HepG2 (cell line): Measurements from ENCODE around the gene VGF. TPM values are rescaled to one million over a fixed set of nuclear protein-coding genes. Genes with fewer than 3 reads are reported as not detected.

Experiments
- BHLHE40 ChIP-seq: IDR thresholded peaks from 2 replicates; pipeline ENCODE4 v1.6.1; 2011; ENCODE audit warnings: low read length, improper control_type of control experiment
- CENPX ChIP-seq: sonication (generic); formaldehyde crosslinking; IDR thresholded peaks from 2 replicates; pipeline ENCODE4 v1.9.0; 2021; ENCODE audit warnings: mild to moderate bottlenecking, missing genetic modification reagents, moderate library complexity
- CHD2 ChIP-seq: IDR thresholded peaks from 2 replicates; pipeline ENCODE4 v1.6.1; 2011; ENCODE audit warnings: low read depth, low read length, improper control_type of control experiment
- EZH2 ChIP-seq: conservative IDR thresholded peaks from 2 replicates; pipeline ENCODE4 v1.6.1; 2012; ENCODE audit warnings: mild to moderate bottlenecking, low read depth, low read length, moderate library complexity
- FLYWCH1 ChIP-seq: sonication (generic); formaldehyde crosslinking; IDR thresholded peaks from 2 replicates; pipeline ENCODE4 v1.8.1; 2023; ENCODE audit warnings: mild to moderate bottlenecking, missing genetic modification reagents
- FOXP1 ChIP-seq, 2 experiments: fragments of 450-650 bp in 1 of 2; IDR thresholded peaks; 2 replicates each; pipeline ENCODE4 v1.6.1; 2017 to 2018; ENCODE audit warnings: antibody characterized with exemption in 1 of 2
- KDM5B ChIP-seq: sonication (generic); formaldehyde crosslinking; IDR thresholded peaks from 2 replicates; pipeline ENCODE4 v1.4.0; 2020; ENCODE audit warnings: missing genetic modification reagents, mild to moderate bottlenecking, borderline replicate concordance
- MEIS1 ChIP-seq: sonication (generic); formaldehyde crosslinking; IDR thresholded peaks from 2 replicates; pipeline ENCODE4 v1.9.0; 2021; ENCODE audit warnings: mild to moderate bottlenecking, missing genetic modification reagents, moderate library complexity, borderline replicate concordance
- NFKB2 ChIP-seq: sonication (generic); formaldehyde crosslinking; IDR thresholded peaks from 2 replicates; pipeline ENCODE4 v1.4.0; 2020; ENCODE audit warnings: missing genetic modification reagents, borderline replicate concordance
- PCBP1 ChIP-seq: fragments of 200-400 bp; formaldehyde crosslinking; IDR thresholded peaks from 2 replicates; pipeline ENCODE4 v1.6.1; 2017; ENCODE audit warnings: mild to moderate bottlenecking, low read depth, low read length, borderline replicate concordance
- PLRG1 ChIP-seq: fragments of 450-650 bp; conservative IDR thresholded peaks from 2 replicates; pipeline ENCODE4 v1.6.1; 2016
- POGZ ChIP-seq: sonication (generic); formaldehyde crosslinking; IDR thresholded peaks from 2 replicates; pipeline ENCODE4 v1.4.0; 2020; ENCODE audit warnings: mild to moderate bottlenecking, missing genetic modification reagents
- SNRNP70 ChIP-seq: fragments of 200-400 bp; formaldehyde crosslinking; IDR thresholded peaks from 2 replicates; pipeline ENCODE4 v1.6.1; 2017; ENCODE audit warnings: mild to moderate bottlenecking, low read depth, low read length, moderate library complexity
- SP2 ChIP-seq: sonication (generic); formaldehyde crosslinking; IDR thresholded peaks from 2 replicates; pipeline ENCODE4 v1.5.1; 2020; ENCODE audit warnings: mild to moderate bottlenecking, missing genetic modification reagents
- SSRP1 ChIP-seq: IDR thresholded peaks from 2 replicates; pipeline ENCODE4 v1.6.1; 2016; ENCODE audit warnings: control low read depth
- TOE1 ChIP-seq: sonication (generic); formaldehyde crosslinking; IDR thresholded peaks from 2 replicates; pipeline ENCODE4 v1.4.0; 2020; ENCODE audit warnings: mild to moderate bottlenecking, missing genetic modification reagents
- ZBTB20 ChIP-seq: sonication (generic); formaldehyde crosslinking; IDR thresholded peaks from 2 replicates; pipeline ENCODE4 v1.8.1; 2023; ENCODE audit warnings: missing genetic modification reagents, low read depth, mild to moderate bottlenecking, borderline replicate concordance
- ZNF12 ChIP-seq: sonication (generic); formaldehyde crosslinking; IDR thresholded peaks from 2 replicates; pipeline ENCODE4 v1.5.0; 2020; ENCODE audit warnings: missing genetic modification reagents
- ZNF451 ChIP-seq: sonication (generic); formaldehyde crosslinking; IDR thresholded peaks from 2 replicates; pipeline ENCODE4 v1.5.0; 2020; ENCODE audit warnings: mild to moderate bottlenecking, missing genetic modification reagents
- ZNF547 ChIP-seq: sonication (generic); formaldehyde crosslinking; IDR thresholded peaks from 2 replicates; pipeline ENCODE4 v1.5.1; 2020; ENCODE audit warnings: mild to moderate bottlenecking, missing genetic modification reagents
- ZNF629 ChIP-seq: sonication (generic); formaldehyde crosslinking; conservative IDR thresholded peaks from 2 replicates; pipeline ENCODE4 v1.5.0; 2020; ENCODE audit warnings: missing genetic modification reagents
- ZNF782 ChIP-seq: sonication (generic); formaldehyde crosslinking; IDR thresholded peaks from 2 replicates; pipeline ENCODE4 v1.4.0; 2020; ENCODE audit warnings: missing genetic modification reagents, mild to moderate bottlenecking, borderline replicate concordance
- ZNF788 ChIP-seq: sonication (generic); formaldehyde crosslinking; IDR thresholded peaks from 2 replicates; pipeline ENCODE4 v1.5.0; 2020; ENCODE audit warnings: mild to moderate bottlenecking, missing genetic modification reagents, borderline replicate concordance
- ZNF879 ChIP-seq: sonication (generic); formaldehyde crosslinking; IDR thresholded peaks from 2 replicates; pipeline ENCODE4 v1.8.1; 2023; ENCODE audit warnings: missing genetic modification reagents
- polyA plus RNA-seq, 8 experiments: library from polyadenylated mRNA; depleted of rRNA in 3 of 8; stranded (reverse) in 7 of 8; unstranded in 1 of 8; fragments of >200 nt; fragmentation: Illumina TruSeq in 4 of 8; extraction: Trizol in 4 of 8; gene quantifications; 2 replicates each; pipeline versions ENCODE4 v1.2.1 to v1.2.3, GENCODE V29; 2011 to 2016; ENCODE audit warnings: low read depth in 4 of 8, missing spikeins in 1 of 8, mixed read lengths in 1 of 8; ENCODE audit not compliant: insufficient read depth in 1 of 8
- total RNA-seq, 5 experiments: library from RNA; depleted of rRNA; stranded (reverse); fragments of >200 nt; fragmentation: Illumina TruSeq; extraction: Trizol; gene quantifications; 2 replicates each; pipeline ENCODE4 v1.2.3, GENCODE V29; 2016; ENCODE audit warnings: low read depth in 1 of 5
- TF ChIP-seq, protein P1 (sequence below): sonication (generic); formaldehyde crosslinking; IDR thresholded peaks from 2 replicates; pipeline ENCODE4 v1.4.0; 2020; ENCODE audit warnings: missing genetic modification reagents
- TF ChIP-seq, protein P2 (sequence below): IDR thresholded peaks from 2 replicates; pipeline ENCODE4 v1.6.1; 2016
- TF ChIP-seq, protein P3 (sequence below): sonication (generic); formaldehyde crosslinking; IDR thresholded peaks from 2 replicates; pipeline ENCODE4 v1.5.0; 2020; ENCODE audit warnings: mild to moderate bottlenecking, missing genetic modification reagents, borderline replicate concordance

VGF gene
- total and polyA plus RNA-seq, 2 of the 13 experiments (the other 11 are each of a cell fraction or from before 2014, with no cell fraction given), result 0.12 to 0.46 TPM

DNA sequence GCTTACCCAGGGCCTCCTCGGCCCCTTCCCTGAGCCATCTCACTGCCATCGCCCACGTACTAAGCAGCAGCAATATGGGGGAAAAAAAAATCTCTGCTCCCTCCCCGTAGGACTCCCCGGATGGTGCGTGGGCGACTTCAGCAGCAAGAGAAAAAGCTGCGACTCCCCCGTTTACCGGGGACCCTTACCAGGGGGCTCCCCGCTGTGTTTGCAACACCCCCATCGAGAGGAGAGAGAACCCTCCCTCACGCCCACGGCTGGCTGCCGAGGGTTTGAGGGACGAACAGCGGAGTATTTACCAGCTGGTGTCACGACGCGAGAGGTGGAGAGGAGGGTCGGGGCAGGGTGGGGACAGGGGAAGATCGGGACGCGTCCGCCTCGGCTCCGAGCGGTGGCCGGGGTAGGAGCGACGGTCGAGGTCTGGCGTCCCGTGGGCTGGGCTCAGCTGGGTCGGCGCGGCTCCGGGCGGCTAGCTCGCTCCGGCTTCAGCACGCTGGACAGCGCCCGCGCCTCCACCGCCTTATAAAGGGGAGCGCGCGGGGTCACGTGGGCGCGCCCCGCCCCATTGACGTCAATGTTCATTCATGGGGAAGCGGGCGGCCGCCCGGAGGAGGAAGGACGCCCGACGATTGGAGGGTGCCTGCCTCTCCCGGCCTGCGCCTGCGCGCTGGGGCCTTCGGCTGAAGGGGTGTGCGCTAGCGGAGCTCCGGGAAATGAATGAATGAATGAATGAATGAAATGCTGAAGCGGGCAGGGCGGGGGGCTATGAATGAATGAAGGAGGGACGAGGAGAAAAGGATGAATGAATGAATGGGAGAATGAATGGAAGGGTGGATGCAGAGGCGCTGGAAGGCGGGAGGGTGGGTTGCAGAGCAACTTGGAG is at the start of gene VGF (continued):
- TF ChIP-seq FOXP1 (IDR thresholded peaks at IDR 0.05), result no peak
- no peak for TF ChIP-seq FOXP1 (CRISPR knock-in tag; IDR thresholded peaks at IDR 0.05)
- peak; percentile 99; the same call in 1 of the 2 replicates for TF ChIP-seq ZNF782 (CRISPR knock-in tag)
- TF ChIP-seq SSRP1 (CRISPR knock-in tag), result 0 out of 2 replicates have a peak, but pooled peaks have one; percentile 33
- TF ChIP-seq SP2 (CRISPR knock-in tag), result peak; percentile 40; the same call in 1 of the 2 replicates
- peak; percentile 95; the same call in 1 of the 2 replicates for TF ChIP-seq FLYWCH1 (CRISPR knock-in tag)
- TF ChIP-seq CHD2, result no peak
- TF ChIP-seq, protein P1, sequence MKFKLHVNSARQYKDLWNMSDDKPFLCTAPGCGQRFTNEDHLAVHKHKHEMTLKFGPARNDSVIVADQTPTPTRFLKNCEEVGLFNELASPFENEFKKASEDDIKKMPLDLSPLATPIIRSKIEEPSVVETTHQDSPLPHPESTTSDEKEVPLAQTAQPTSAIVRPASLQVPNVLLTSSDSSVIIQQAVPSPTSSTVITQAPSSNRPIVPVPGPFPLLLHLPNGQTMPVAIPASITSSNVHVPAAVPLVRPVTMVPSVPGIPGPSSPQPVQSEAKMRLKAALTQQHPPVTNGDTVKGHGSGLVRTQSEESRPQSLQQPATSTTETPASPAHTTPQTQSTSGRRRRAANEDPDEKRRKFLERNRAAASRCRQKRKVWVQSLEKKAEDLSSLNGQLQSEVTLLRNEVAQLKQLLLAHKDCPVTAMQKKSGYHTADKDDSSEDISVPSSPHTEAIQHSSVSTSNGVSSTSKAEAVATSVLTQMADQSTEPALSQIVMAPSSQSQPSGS (CRISPR knock-in tag), result peak; percentile 97
- TF ChIP-seq KDM5B (CRISPR knock-in tag), result peak; percentile 99
- TF ChIP-seq, protein P2, sequence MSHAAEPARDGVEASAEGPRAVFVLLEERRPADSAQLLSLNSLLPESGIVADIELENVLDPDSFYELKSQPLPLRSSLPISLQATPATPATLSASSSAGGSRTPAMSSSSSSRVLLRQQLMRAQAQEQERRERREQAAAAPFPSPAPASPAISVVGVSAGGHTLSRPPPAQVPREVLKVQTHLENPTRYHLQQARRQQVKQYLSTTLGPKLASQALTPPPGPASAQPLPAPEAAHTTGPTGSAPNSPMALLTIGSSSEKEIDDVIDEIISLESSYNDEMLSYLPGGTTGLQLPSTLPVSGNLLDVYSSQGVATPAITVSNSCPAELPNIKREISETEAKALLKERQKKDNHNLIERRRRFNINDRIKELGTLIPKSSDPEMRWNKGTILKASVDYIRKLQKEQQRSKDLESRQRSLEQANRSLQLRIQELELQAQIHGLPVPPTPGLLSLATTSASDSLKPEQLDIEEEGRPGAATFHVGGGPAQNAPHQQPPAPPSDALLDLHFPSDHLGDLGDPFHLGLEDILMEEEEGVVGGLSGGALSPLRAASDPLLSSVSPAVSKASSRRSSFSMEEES (CRISPR knock-in tag), result peak; percentile 98
- TF ChIP-seq ZNF788 (CRISPR knock-in tag), result peak; percentile 98
- TF ChIP-seq ZNF12 (CRISPR knock-in tag), result peak; percentile 91
- peak; percentile 41; the same call in 1 of the 2 replicates for TF ChIP-seq MEIS1
- TF ChIP-seq PCBP1, result no peak
- TF ChIP-seq CENPX (CRISPR knock-in tag), result no peak
- TF ChIP-seq NFKB2 (CRISPR knock-in tag), result peak; percentile 100
- peak; percentile 83 for TF ChIP-seq POGZ (CRISPR knock-in tag)
- TF ChIP-seq ZBTB20, result peak; percentile 96
- TF ChIP-seq BHLHE40, result peak; percentile 83
- TF ChIP-seq ZNF879 (CRISPR knock-in tag), result peak; percentile 88; the same call in 1 of the 2 replicates
- no peak for TF ChIP-seq PLRG1
- TF ChIP-seq SNRNP70, result no peak
- TF ChIP-seq ZNF629 (CRISPR knock-in tag), result peak; percentile 64
- peak; percentile 88 for TF ChIP-seq TOE1
- TF ChIP-seq, protein P3, sequence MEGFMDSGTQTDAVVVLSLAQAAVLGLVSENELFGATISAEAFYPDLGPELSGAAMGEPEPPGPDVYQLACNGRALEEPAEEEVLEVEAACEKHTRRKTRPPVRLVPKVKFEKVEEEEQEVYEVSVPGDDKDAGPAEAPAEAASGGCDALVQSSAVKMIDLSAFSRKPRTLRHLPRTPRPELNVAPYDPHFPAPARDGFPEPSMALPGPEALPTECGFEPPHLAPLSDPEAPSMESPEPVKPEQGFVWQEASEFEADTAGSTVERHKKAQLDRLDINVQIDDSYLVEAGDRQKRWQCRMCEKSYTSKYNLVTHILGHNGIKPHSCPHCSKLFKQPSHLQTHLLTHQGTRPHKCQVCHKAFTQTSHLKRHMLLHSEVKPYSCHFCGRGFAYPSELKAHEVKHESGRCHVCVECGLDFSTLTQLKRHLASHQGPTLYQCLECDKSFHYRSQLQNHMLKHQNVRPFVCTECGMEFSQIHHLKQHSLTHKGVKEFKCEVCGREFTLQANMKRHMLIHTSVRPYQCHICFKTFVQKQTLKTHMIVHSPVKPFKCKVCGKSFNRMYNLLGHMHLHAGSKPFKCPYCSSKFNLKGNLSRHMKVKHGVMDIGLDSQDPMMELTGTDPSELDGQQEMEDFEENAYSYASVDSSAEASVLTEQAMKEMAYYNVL (CRISPR knock-in tag), result peak; percentile 90
- peak; percentile 97 for TF ChIP-seq ZNF451 (CRISPR knock-in tag)
- no peak for TF ChIP-seq EZH2
- TF ChIP-seq ZNF547 (CRISPR knock-in tag), result peak; percentile 99
